GM12878 (cell line): ENCODE data around the gene CDH5.

Source experiments
- BCL11A ChIP-seq: IDR thresholded peaks from 2 replicates; pipeline ENCODE4 v1.6.1; 2011; ENCODE audit warnings: low read depth, low read length
- CREM ChIP-seq: IDR thresholded peaks from 2 replicates; pipeline ENCODE4 v1.6.1; 2014; ENCODE audit warnings: antibody characterized with exemption, low read depth
- CTCF ChIP-seq, 3 experiments: IDR thresholded peaks in 2 of 3; conservative IDR thresholded peaks in 1 of 3; 2 replicates each; pipeline ENCODE4 v1.5.1; 2011; ENCODE audit warnings: low read depth in 3 of 3, low read length in 3 of 3, mild to moderate bottlenecking in 3 of 3, control low read depth in 2 of 3, moderate library complexity in 2 of 3, inconsistent platforms in 1 of 3, mixed read lengths in 1 of 3; ENCODE audit not compliant: control insufficient read depth in 2 of 3, insufficient read depth in 1 of 3; ENCODE audit errors: extremely low read depth in 1 of 3
- HDAC2 ChIP-seq: fragments of 200-600 bp; sonication (generic); IDR thresholded peaks from 2 replicates; pipeline ENCODE4 v1.6.1; 2017
- MLLT1 ChIP-seq: fragments of 450-650 bp; IDR thresholded peaks from 2 replicates; pipeline ENCODE4 v1.6.1; 2016; ENCODE audit warnings: mild to moderate bottlenecking
- POLR2AphosphoS5 ChIP-seq: IDR thresholded peaks from 2 replicates; pipeline ENCODE4 v1.6.1; 2011; ENCODE audit warnings: mild to moderate bottlenecking, low read length, inconsistent platforms
- REST ChIP-seq: IDR thresholded peaks from 2 replicates; pipeline ENCODE4 v1.6.1; 2012; ENCODE audit warnings: mild to moderate bottlenecking, low read depth, low read length
- SUZ12 ChIP-seq: fragments of 200-600 bp; sonication (generic); IDR thresholded peaks from one replicate; pipeline ENCODE4 v1.6.1; 2018; ENCODE audit warnings: antibody characterized with exemption, mild to moderate bottlenecking; ENCODE audit not compliant: unreplicated experiment
- YBX1 ChIP-seq: fragments of 450-650 bp; IDR thresholded peaks from 2 replicates; pipeline ENCODE4 v1.6.1; 2016; ENCODE audit warnings: antibody characterized with exemption
- ZNF274 ChIP-seq: IDR thresholded peaks from one replicate; pipeline ENCODE4 v1.8.0; 2011; ENCODE audit not compliant: insufficient read length, insufficient read depth
- ZNF687 ChIP-seq: fragments of 450-650 bp; IDR thresholded peaks from 2 replicates; pipeline ENCODE4 v1.6.1; 2017; ENCODE audit warnings: mild to moderate bottlenecking, moderate library complexity

GRCh38 chr16:66385415-66385814 lies 18.9 kb downstream of the CDH5 start:
- TF ChIP-seq BCL11A (no peak), SUZ12 (no peak), POLR2AphosphoS5 (no peak), CTCF (IDR thresholded peaks at IDR 0.05 in 2 of 3, conservative IDR thresholded peaks at IDR 0.05 in 1 of 3; ENCODE audit: control insufficient read depth in 2 of 3, extremely low read depth in 1 of 3, insufficient read depth in 1 of 3, low read depth in 3 of 3, low read length in 3 of 3) (no peak), ZNF687 (no peak), YBX1 (no peak), ZNF274 (no peak), REST (no peak), CREM (no peak), HDAC2 (no peak), MLLT1 (no peak)
